GM12891 (cell line): ENCODE results near the gene FIGN.

Source experiments
- POLR2A ChIP-seq: IDR thresholded peaks from 2 replicates; pipeline ENCODE4 v1.6.1; 2011; ENCODE audit warnings: low read depth, low read length, control low read depth
- POLR2AphosphoS5 ChIP-seq: IDR thresholded peaks from 2 replicates; pipeline ENCODE4 v1.6.1; 2011; ENCODE audit warnings: low read depth, low read length, control low read depth
- SPI1 ChIP-seq: IDR thresholded peaks from 2 replicates; pipeline ENCODE4 v1.6.1; 2011; ENCODE audit warnings: low read depth, low read length, control low read depth
- TAF1 ChIP-seq: IDR thresholded peaks from 2 replicates; pipeline ENCODE4 v1.6.1; 2011; ENCODE audit warnings: low read depth, low read length, control low read depth

GRCh38 chr2:163558251-163559021 lies 177.4 kb downstream of the FIGN start:
- TF ChIP-seq POLR2A (no peak), POLR2AphosphoS5 (no peak), TAF1 (no peak), SPI1 (no peak)
